Esophagus squamous epithelium (tissue), 4 donors: ENCODE results near the gene TFDP2.

Experiments
- POLR2A ChIP-seq, 4 donors: fragments of 450-650 bp; IDR thresholded peaks; one replicate each; pipeline ENCODE4 v1.6.1; 2017; ENCODE audit warnings: antibody characterized with exemption in 4 of 4, mild to moderate bottlenecking in 4 of 4, moderate library complexity in 3 of 4
- TF ChIP-seq, protein P1 (sequence below), 6 experiments: fragments of 450-650 bp in 4 of 6; fragments of 200-600 bp in 2 of 6; sonication (generic) in 2 of 6; IDR thresholded peaks; one replicate each; pipeline ENCODE4 v1.5.1; 2016 to 2019; ENCODE audit warnings: antibody characterized with exemption in 6 of 6, mild to moderate bottlenecking in 4 of 6, moderate library complexity in 4 of 6

DNA sequence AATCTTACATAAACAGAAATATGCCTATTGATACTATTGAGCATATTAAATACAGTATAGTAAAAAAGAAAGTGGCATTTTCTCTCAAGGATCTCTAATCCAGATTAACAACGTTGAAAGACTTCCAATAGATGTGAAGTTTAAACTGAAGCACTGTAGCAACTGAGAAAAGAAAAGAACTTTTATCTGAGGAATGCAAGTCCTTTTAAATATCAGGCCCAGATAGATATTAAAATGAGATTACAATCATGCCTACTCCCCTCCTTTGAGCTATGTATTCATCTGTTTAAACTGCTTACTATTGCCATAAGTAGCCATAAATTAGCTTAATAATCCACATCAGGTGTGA, 102.3 kb downstream of the TFDP2 start:
- TF ChIP-seq, protein P1, sequence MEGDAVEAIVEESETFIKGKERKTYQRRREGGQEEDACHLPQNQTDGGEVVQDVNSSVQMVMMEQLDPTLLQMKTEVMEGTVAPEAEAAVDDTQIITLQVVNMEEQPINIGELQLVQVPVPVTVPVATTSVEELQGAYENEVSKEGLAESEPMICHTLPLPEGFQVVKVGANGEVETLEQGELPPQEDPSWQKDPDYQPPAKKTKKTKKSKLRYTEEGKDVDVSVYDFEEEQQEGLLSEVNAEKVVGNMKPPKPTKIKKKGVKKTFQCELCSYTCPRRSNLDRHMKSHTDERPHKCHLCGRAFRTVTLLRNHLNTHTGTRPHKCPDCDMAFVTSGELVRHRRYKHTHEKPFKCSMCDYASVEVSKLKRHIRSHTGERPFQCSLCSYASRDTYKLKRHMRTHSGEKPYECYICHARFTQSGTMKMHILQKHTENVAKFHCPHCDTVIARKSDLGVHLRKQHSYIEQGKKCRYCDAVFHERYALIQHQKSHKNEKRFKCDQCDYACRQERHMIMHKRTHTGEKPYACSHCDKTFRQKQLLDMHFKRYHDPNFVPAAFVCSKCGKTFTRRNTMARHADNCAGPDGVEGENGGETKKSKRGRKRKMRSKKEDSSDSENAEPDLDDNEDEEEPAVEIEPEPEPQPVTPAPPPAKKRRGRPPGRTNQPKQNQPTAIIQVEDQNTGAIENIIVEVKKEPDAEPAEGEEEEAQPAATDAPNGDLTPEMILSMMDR (IDR thresholded peaks at IDR 0.05): no peak
- no peak for TF ChIP-seq POLR2A (IDR thresholded peaks at IDR 0.05)
